EH (cell line): Measurements from ENCODE around the gene PPFIA1.

Source experiments
- DNase-seq: peaks from one replicate; pipeline ENCODE4 v3.0.0-alpha.2; 2015; ENCODE audit warnings: low read depth

Gene PPFIA1

DNA sequence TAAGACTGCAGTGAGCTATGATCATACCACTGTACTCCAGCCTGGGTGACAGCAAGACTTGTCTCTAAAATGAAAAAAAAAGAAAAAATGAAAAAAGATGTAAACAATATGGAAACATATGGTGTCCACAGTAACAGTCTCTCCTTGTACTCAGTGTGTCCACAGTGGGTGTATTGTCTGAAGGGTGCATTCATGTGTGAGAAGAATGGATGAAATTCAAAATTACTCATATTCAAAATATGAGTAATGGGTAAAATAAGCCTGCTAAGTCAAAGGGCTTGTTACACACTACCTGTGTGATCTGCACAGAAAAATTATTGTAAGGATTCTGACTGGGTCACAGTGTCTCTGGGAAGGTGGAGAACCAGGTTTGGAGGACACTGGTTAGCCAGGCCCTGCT, 26.9 kb downstream of the PPFIA1 start:
- no peak for DNase-seq

- peak; percentile 45 for DNase-seq
Measured at GRCh38 chr11:70298243-70298915, 27.9 kb downstream of the PPFIA1 start.

DNA sequence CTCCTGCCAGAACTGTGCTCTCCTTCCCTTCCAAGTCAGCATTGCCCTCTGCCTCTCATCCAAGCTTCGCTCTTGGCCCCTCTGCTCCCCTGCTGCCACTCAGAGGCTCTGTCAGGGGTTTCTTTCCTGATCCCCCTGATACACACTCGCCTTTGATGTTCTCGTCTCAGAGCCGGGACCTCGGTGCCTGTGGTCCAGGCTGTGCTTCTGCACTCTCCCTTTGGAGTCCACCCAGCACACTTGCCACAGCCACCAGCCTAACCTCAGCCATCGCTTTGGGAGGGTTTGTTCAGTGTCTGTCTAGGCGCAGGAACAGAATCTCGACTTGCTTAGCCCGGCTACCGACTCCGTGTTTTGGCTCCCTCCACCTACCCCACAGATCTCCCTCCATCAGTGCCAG, 29.1 kb downstream of the PPFIA1 start:
- no peak for DNase-seq

DNA sequence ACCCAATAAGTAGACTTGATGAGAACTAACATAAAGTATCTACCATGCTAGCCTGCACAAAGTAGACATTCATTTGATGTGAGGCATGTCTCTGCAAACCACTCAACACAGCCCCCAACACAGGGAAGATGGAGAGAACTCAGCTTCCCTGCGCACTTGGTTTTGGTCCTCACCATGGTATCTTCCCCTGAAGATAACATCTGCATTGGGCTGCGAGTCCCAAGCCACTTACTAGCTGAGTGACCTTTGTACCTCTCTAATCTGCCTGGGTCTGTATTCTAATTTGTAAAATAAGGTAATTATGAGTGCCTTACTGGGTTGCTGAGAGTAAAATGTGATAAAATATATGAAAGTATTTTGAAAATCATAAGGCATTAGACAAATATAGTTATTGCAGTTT, 30.7 kb downstream of the PPFIA1 start:
- no peak for DNase-seq

GRCh38 chr11:70301721-70302418, 31.4 kb downstream of the PPFIA1 start:
- DNase-seq: no peak

DNA sequence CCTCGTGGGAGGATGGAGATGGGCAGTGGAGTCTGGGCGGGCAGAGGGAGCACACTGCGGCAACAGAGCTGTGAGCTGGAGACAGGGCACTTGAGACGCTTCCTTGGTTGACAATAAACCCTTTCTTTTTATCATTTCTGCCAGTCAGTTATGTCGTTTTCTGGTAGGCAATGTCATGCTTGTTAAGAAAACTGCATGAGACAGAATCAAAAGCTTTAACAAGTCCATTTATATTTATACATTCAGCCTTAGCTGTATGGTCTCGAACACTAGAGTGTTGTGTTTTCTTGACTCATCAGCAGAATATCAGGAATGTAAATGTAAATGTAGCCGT, 31.9 kb downstream of the PPFIA1 start:
- DNase-seq: no peak

DNA sequence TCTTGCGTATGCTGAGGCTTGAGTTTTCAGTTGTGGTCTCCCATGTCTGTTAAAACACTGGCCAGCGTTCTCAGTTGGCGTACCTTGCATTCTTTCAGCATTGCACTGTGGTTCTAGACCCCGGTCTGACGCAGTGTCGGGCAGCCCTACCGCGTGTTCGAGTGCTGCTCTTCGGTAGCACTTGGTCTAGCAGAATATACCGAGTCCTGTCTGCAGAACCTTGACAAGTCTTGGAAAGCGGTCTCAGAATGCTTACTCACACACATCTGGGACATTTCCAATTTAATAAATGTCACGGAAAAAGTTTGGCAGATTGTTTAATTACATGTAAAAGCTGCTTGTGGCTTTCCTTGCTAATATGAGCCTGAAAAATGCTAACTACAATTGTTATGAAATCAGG, 32.6 kb downstream of the PPFIA1 start:
- peak; percentile 56 for DNase-seq

DNA sequence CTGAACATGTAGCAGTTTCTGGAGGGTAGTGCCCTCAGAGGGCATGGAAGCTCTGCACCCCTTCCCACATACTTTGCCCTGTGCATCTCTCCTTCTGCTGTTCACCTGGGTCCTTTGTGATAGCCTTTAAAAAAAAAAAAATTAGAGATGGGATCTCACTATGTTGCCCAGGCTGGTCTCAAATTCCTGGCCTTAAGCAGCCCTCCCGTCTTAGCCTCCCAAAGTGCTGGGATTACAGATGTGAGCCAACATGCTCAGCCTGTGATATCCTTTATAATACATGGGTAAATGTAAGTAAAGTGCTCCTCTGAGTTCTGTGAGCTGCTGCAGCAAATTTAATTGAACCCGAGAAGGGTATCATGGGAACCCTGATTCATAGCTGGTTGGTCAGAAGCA, 33.7 kb downstream of the PPFIA1 start:
- no peak for DNase-seq

DNA sequence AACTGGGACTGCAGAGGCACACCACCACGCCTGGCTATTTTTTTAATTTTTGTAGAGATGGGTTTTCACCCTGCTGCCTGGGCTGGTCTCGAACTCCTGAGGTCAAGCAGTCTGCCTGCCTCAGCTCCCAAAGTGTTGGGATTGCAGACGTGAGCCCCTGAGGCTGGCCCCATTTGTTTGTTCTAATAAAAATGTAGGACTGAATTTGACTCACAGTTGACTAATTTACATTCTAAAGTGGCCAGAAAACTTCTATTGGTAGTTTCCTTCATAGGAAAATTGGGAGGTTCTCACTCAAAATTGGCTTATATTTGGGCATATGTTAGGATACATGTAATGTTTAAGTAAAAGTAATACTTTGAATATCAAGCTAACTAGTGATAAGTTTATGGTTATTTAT, 35.0 kb downstream of the PPFIA1 start:
- DNase-seq: peak; percentile 21

GRCh38 chr11:70306586-70307033, 36.1 kb downstream of the PPFIA1 start:
- no peak for DNase-seq

- DNase-seq: peak; percentile 30
Measured at GRCh38 chr11:70307176-70307575, 36.7 kb downstream of the PPFIA1 start.

DNA sequence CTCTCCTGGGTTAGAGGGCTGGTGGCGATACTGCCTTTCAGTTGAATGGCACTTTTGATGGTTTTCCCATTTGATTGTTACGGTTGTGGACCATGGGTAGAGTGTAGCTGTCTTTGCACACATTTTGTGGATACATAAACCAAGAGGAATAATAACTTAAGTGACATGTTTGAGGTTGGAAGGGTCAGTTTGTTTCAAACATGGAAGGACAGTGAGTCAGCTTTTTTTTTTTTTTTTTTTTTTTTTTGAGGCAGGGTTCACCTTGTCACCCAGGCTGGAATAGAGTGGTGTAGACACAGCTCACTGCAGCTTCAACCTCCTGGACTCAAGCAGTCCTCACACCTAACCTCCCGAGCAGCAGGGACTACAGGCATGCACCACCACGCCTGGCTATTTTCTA, 41.1 kb downstream of the PPFIA1 start:
- no peak for DNase-seq

DNA sequence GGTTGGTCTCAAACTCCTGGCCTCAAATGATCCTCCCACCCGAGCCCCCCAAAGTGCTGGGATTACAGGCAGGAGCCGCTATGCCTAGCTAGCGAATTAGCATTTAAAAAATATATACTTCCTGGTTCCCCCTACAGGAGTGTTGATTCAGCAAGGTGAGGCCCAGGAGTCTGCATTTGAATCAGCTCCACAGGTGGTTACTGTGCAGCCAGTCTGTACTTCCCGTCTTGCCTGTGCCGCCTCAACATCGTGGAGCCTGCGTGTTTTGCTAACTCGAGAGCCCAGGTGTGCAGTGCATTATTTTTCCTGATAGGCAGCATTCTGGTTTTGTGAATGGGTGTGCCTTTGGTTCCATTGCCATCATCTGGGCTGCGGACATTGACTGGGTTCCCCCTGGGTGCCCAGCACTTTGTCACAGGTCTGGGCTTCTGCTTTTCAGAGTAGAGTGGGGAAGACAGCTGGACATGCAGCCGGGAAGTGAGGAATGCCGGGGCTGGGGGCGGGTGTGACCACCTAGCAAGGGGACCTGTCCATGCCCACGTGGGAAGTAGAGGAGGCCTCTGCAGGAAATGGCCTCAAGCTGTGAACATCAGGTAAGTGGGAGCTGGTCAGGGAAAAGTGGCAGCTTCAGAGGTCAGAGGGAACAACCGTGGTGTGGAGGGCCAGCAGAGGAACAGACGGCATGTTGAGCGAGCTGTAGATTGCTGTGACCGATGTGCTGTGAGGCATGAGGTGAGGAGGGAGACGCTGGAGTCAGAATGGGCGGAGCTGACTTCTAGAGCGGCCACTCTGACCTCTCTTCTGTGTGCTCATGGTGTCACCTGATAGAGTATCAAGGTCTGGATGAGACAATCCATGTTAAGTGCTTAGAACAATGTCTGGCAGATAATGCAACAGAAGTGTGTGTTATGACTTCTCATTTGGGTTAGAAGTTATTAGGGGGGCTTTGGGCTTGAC, 42.2 kb downstream of the PPFIA1 start:
- no peak for DNase-seq

- DNase-seq: no peak
Measured at GRCh38 chr11:70313945-70314344, 43.5 kb downstream of the PPFIA1 start.

- DNase-seq: no peak
Measured at GRCh38 chr11:70314730-70315129, 44.2 kb downstream of the PPFIA1 start.

- no peak for DNase-seq
Measured at GRCh38 chr11:70315716-70316115, 45.2 kb downstream of the PPFIA1 start.

DNA sequence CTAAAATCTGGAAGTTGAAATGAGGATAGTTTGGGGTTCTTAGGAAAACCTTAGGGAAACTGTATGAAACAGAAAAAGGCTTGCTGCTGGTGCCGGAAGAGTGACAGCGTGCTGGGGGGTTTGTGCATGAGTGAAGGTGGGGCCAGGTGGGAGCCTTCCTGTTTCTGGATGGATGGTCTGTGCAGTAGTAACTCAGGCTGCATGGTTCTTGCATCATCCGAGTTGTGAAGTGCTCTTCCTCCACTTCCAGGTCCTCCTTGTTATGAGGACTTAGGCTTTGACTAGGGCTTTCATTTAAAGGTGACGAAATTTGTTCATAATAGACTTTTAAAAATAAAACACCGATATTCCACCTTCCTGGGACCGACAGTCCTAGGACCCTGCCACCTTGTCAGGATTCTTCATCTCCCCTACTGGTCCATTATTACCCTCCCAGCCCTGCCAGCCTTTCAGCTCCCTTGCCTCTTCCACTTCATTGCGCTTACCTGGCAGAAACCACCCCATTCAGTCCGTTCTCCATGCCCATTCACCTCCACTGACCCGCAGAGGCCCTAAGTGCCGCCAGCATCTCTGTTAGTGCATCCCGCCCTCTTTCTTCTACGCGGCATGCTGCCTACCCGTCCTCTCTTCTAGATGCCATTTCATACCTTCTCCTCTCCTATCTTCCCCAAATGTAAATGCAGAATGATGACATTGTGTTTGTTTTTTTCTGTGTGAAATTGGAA, 47.3 kb downstream of the PPFIA1 start:
- DNase-seq: no peak

DNA sequence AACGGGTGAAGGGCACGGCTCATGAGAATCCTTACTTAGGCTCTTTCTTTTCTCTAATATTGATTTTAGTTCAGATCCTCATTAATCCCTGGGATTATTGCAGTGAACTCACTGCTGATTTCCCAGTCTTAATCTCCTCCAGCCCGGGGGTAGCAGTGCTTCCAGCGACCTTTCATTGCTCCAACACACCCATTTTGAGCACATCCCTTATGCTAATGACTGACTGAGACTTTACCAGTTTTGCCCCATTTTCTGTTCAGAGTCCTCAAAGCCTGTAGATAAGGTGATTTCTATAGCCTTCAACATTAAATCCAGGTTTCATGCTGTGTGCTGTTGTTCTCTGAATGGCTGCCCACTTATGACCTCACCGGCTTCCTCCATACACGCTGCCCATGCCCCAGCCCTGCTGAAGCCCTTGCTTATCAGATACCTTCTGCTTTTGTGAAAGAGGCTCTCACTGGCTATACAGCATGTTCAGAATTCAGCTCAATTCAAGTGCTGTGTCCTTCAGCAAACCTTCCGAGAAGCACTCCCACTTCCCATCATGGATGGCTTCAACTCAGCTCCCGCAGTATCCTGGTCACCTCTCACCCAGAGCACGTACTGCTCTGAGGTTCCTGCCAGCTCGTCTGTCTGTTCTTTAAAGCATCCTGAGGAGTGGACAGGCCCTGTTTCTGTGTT, 49.0 kb downstream of the PPFIA1 start:
- DNase-seq: no peak

DNA sequence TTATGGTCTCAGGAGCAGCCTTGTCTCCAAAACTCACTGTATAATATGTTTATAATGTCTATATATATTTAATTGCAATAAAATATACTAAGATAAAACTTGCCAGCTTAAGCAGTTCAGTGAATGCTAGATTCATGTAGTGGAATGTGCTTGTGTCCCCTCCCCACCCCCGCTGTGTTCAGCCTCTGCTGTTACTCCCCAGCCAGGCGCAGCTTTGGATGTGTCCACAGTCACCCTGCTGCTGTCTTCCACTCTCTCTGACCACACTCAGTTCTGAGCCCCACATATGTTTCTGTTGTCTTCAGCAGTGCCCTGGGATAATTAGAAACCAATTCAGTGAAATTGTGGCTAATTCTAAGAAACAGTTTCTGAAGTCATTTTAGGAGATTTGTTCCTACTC, 52.2 kb downstream of the PPFIA1 start:
- peak; percentile 23 for DNase-seq

DNA sequence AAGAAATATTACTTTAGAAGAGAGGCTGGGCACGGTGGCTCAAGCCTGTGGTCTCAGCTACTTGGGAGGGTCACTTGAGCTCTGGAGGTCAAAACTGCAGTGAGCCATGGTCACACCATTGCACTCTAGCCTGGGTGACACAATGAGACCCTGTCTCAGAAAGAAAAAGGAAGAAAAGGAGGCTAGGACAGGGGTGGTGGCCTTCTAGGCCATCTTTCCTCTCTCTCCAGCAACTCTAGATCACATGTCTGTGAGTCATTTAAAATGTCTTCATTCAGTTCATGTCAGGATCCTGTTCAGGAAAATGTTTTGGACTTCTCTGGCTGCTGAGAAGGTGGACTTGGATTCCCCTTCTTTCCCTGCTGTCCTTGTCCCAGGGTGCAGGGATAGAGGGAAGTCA, 53.3 kb downstream of the PPFIA1 start:
- DNase-seq: peak; percentile 44

GRCh38 chr11:70324376-70325115, 54.1 kb downstream of the PPFIA1 start:
- peak; percentile 52 for DNase-seq
